ENCODE results near the gene LY6G6F. TPM values are rescaled to one million over a fixed set of nuclear protein-coding genes. Genes with fewer than 3 reads are reported as not detected.

The LY6G6F gene
- total RNA-seq, 1 donor from 2014 or later: not detected

GRCh38 chr6:31737315-31737990 lies 30.8 kb downstream of the LY6G6F start:
- DNase-seq (ENCODE audit: low read depth): no peak

GRCh38 chr6:31737991-31738979 lies 31.6 kb downstream of the LY6G6F start:
- DNase-seq (ENCODE audit: low read depth): peak; percentile 62

- peak; percentile 99 for DNase-seq (ENCODE audit: low read depth)
Measured at GRCh38 chr6:31739639-31740396, 33.2 kb downstream of the LY6G6F start, which contains the start of gene MSH5. Gene MSH5, plus strand, starts transcription at chr6:31740005. Its CDS starts 462 bp downstream, at chr6:31740467.

DNA sequence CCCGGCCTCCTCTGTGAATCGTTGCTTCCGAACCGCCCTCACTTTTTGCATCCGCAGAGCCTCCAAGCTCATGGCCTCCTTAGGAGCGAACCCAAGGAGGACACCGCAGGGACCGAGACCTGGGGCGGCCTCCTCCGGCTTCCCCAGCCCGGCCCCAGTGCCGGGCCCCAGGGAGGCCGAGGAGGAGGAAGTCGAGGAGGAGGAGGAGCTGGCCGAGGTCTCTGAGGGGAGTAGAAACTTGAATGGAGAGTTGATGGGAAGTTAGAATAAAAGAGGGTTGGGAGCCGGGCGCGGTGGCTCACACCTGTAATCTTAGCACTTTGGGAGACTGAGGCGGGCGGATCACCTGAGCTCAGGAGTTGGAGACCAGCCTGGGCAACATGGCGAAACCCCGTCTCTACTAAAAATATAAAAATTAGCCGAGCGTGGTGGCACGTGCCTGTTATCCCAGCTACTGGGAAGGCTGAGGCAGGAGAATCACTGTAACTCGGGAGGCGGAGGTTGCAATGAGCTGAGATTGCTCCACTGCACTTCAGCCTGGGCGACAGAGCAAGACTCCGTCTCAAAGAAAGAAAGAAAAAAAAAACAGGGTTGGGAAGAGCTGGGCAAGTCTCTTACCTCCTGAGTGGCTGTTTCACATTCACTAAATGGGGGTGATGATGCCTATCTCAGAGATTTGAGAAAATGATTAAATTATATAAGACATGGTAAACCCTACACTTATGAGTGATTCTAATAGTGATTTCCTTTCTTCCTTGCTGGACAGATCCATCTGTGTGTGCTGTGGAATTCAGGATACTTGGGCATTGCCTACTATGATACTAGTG lies 33.9 kb downstream of the LY6G6F start:
- no peak for DNase-seq (ENCODE audit: low read depth)

DNA sequence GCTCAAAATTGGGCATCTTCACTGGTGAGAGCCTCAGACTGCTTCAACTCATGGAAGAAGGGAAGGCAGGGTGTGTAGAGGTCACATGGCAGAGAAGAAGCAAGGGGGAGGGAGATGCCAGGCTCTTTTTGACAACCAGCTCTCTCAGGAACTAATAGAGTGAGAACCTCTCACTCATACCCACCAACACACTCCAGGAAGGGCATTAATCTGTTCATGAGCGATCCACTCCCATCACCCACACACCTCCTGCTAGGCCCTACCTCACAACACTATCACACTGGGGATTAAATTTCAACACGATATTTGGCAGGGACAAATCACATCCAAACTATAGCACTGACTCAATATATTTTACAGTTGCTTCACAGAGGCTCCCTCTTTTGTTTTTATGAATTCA lies 35.1 kb downstream of the LY6G6F start:
- no peak for DNase-seq (ENCODE audit: low read depth)

DNA sequence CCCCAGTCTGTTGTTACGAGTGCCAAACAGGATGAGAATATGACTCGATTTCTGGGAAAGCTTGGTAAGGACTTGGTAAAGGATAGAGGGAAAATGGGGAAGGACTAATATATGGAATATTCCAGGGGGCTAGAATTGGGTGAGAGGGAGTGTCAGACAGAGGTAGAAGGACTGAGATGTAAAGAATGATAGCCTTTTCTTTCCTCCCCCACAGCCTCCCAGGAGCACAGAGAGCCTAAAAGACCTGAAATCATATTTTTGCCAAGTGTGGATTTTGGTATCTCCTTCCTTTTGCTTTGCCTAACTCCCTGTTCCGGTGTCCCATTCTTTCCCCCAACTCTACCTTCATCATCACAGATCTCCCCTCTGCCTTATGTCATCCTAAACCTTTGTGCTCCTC lies 36.2 kb downstream of the LY6G6F start:
- no peak for DNase-seq (ENCODE audit: low read depth)

DNA sequence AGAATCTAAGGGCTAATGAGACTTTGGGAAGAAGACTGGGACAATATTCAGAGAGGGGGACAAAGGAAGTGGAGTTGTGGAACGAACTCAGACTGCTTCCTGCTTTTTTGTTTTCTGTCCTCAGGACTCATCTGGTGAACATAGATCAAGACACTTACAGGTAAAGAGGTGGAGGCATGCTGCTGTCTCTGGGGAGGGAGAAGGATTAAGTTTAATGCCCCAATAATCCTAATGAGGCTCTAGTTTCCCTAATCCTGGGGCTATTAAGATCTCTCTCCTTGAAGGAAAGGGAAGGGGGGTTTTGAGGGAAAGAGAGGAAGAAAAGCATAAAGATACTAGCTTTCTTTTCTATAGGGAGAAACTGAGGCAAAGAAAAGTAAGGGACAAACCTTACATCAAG lies 37.8 kb downstream of the LY6G6F start:
- no peak for DNase-seq (ENCODE audit: low read depth)

GRCh38 chr6:31749301-31750036 lies 42.8 kb downstream of the LY6G6F start:
- no peak for DNase-seq (ENCODE audit: low read depth)

- no peak for DNase-seq (ENCODE audit: low read depth)
Measured at GRCh38 chr6:31750411-31751022, 43.9 kb downstream of the LY6G6F start.

DNA sequence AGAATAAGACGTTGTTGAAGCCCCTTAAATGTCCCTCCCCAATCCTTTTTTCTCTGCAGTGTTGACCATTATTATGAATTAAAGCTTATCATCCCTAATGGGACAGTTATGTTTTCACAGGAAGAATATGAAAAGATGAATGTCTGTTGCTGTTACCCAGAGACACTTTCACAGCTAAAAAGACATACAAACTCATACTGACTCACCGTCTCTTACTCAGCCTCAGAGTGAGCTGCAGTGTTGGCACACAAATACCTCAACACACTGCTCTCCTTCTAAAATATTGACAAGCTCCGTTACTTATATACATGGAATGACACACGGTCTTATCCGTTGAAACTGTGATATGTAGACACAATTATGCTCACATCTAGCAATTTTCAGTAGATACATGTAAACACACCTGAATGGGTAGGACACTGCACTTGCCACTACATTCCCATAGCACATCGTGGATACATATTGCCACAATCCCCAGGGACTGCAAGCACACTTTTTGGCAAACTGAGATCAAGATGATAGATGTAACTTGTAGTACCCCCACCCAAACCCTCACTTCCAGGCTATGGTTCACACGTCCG lies 46.2 kb downstream of the LY6G6F start:
- DNase-seq (ENCODE audit: low read depth): no peak

DNA sequence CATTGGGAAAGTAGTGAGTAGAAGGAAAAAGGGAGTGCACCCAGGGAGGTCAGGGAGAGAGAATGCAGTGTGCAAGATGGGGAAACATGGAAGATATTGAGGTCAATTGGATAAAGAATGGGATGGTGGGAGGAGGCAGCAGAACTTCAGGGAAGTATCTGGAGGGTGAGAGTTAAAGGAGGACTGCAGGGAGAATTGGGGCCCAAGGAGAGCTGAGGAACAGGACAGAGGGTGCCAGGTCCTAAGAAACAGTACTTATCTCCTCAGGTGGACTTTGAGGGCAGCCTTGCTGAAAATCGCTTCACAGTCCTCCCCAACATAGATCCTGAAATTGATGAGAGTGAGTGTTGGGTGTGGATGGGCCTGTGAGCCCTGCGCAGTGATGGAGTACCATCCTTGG lies 51.6 kb downstream of the LY6G6F start:
- no peak for DNase-seq (ENCODE audit: low read depth)

Small RNA genes within 50 kb of the gene (microRNA-seq; reads per million reads assigned to microRNA genes)
- 0.65 reads per million for gene MIR4646

Other genes starting within 250 kb of the LY6G6F start
- 2.1 and 2.9 TPM in 2 replicates for gene MICB, start 208.7 kb upstream of the LY6G6F start, total RNA-seq
- gene MCCD1, start 177.9 kb upstream of the LY6G6F start, total RNA-seq: not detected in 2 replicates
- gene DDX39B, start 164.9 kb upstream of the LY6G6F start, total RNA-seq: 290 and 382 TPM in 2 replicates
- gene ATP6V1G2, start 160.3 kb upstream of the LY6G6F start, total RNA-seq: 4.8 and 8.5 TPM in 2 replicates
- gene NFKBIL1, start 159.3 kb upstream of the LY6G6F start, total RNA-seq: 26.1 and 28.3 TPM in 2 replicates
- not detected in 2 replicates for gene LTA, start 134.6 kb upstream of the LY6G6F start, total RNA-seq
- not detected in 2 replicates for gene TNF, start 131.3 kb upstream of the LY6G6F start, total RNA-seq
- 0.40 TPM in 1 of 2 replicates, not detected in the other for gene LTB, start 124.4 kb upstream of the LY6G6F start, total RNA-seq
- gene LST1, start 120.6 kb upstream of the LY6G6F start, total RNA-seq: not detected in 2 replicates
- not detected in 2 replicates for gene NCR3, start 113.9 kb upstream of the LY6G6F start, total RNA-seq
- not detected in 2 replicates for gene AIF1, start 91.6 kb upstream of the LY6G6F start, total RNA-seq
- gene PRRC2A, start 86.2 kb upstream of the LY6G6F start, total RNA-seq: 77.2 and 85.9 TPM in 2 replicates
- 271 and 307 TPM in 2 replicates for gene BAG6, start 54.2 kb upstream of the LY6G6F start, total RNA-seq
- gene APOM, start 51.0 kb upstream of the LY6G6F start, total RNA-seq: 2.9 and 4.2 TPM in 2 replicates
- gene C6orf47, start 46.1 kb upstream of the LY6G6F start, total RNA-seq: 20.6 and 24.0 TPM in 2 replicates
- 8.6 and 12.9 TPM in 2 replicates for gene GPANK1, start 41.9 kb upstream of the LY6G6F start, total RNA-seq
- gene CSNK2B, start 40.8 kb upstream of the LY6G6F start, total RNA-seq: 211 and 248 TPM in 2 replicates
- 2.9 and 4.0 TPM in 2 replicates for gene LY6G5B, start 36.9 kb upstream of the LY6G6F start, total RNA-seq
- gene LY6G5C, start 25.8 kb upstream of the LY6G6F start, total RNA-seq: 2.7 and 3.4 TPM in 2 replicates
- 58.9 and 66.0 TPM in 2 replicates for gene ABHD16A, start 3.5 kb upstream of the LY6G6F start, total RNA-seq
- gene LY6G6D, start 8.5 kb downstream of the LY6G6F start, total RNA-seq: not detected in 2 replicates
- gene LY6G6C, start 14.9 kb downstream of the LY6G6F start, total RNA-seq: not detected in 2 replicates
- not detected in 2 replicates for gene MPIG6B, start 16.5 kb downstream of the LY6G6F start, total RNA-seq
- gene DDAH2, start 22.4 kb downstream of the LY6G6F start, total RNA-seq: 120 and 142 TPM in 2 replicates
- gene CLIC1, start 29.7 kb downstream of the LY6G6F start, total RNA-seq: 257 and 425 TPM in 2 replicates
- gene MSH5, start 33.1 kb downstream of the LY6G6F start, total RNA-seq: 7.4 and 8.4 TPM in 2 replicates
- 0.94 TPM in 1 of 2 replicates, not detected in the other for gene SAPCD1, start 55.8 kb downstream of the LY6G6F start, total RNA-seq
- gene VWA7, start 70.5 kb downstream of the LY6G6F start, total RNA-seq: 1.3 TPM in 1 of 2 replicates, not detected in the other
- 56.4 and 62.2 TPM in 2 replicates for gene VARS1, start 88.9 kb downstream of the LY6G6F start, total RNA-seq
- 28.7 and 38.8 TPM in 2 replicates for gene LSM2, start 100.1 kb downstream of the LY6G6F start, total RNA-seq
- gene HSPA1L, start 108.4 kb downstream of the LY6G6F start, total RNA-seq: 2.6 and 3.6 TPM in 2 replicates
- gene HSPA1A, start 108.7 kb downstream of the LY6G6F start, total RNA-seq: 109 and 131 TPM in 2 replicates
- gene HSPA1B, start 120.9 kb downstream of the LY6G6F start, total RNA-seq: 86.3 and 98.7 TPM in 2 replicates
- gene NEU1, start 156.0 kb downstream of the LY6G6F start, total RNA-seq: 128 and 187 TPM in 2 replicates
- gene SLC44A4, start 172.1 kb downstream of the LY6G6F start, total RNA-seq: 0.11 and 0.16 TPM in 2 replicates
- gene EHMT2, start 190.8 kb downstream of the LY6G6F start, total RNA-seq: 33.7 and 36.4 TPM in 2 replicates
- gene ZBTB12, start 195.2 kb downstream of the LY6G6F start, total RNA-seq: 2.7 and 3.3 TPM in 2 replicates
- 7.0 and 7.5 TPM in 2 replicates for gene C2, start 220.9 kb downstream of the LY6G6F start, total RNA-seq
- gene CFB, start 239.2 kb downstream of the LY6G6F start, total RNA-seq: 1.8 and 6.6 TPM in 2 replicates

Data from myocyte (in vitro differentiated cells).